Esophagus squamous epithelium (tissue), 4 donors: Measurements from ENCODE around the gene KLHL11.
"Not testable (repeated sequence)": the region's sequence is repeated elsewhere in the genome, so short reads cannot be mapped to it uniquely, and the experiment has no call there.

ENCODE experiments used
- CTCF ChIP-seq, 6 experiments: fragments of 450-650 bp in 4 of 6; fragments of 200-600 bp in 2 of 6; sonication (generic) in 2 of 6; IDR thresholded peaks; one replicate each; pipeline ENCODE4 v1.5.1; 2016 to 2019; ENCODE audit warnings: antibody characterized with exemption in 6 of 6, mild to moderate bottlenecking in 4 of 6, moderate library complexity in 4 of 6
- POLR2A ChIP-seq, 4 donors: fragments of 450-650 bp; IDR thresholded peaks; one replicate each; pipeline ENCODE4 v1.6.1; 2017; ENCODE audit warnings: antibody characterized with exemption in 4 of 4, mild to moderate bottlenecking in 4 of 4, moderate library complexity in 3 of 4

GRCh38 chr17:41839448-41839847 is 25.8 kb downstream of the KLHL11 start:
- not testable (repeated sequence) for TF ChIP-seq CTCF, POLR2A (IDR thresholded peaks at IDR 0.05)
